H1 (cell line): ENCODE results near the gene THPO. TPM values are rescaled to one million over a fixed set of nuclear protein-coding genes. Genes with fewer than 3 reads are reported as not detected.

Experiments
- ASH2L ChIP-seq: fragments of 200-600, 300-600 bp; sonication (generic); IDR thresholded peaks from one replicate; pipeline ENCODE4 v1.7.1; 2017; ENCODE audit warnings: low read length
- CHD1 ChIP-seq: IDR thresholded peaks from 2 replicates; pipeline ENCODE4 v1.6.1; 2012; ENCODE audit warnings: low read depth, low read length, improper control_type of control experiment
- EGR1 ChIP-seq: IDR thresholded peaks from 2 replicates; pipeline ENCODE4 v1.6.1; 2011; ENCODE audit warnings: low read depth, low read length, borderline replicate concordance
- FOSL1 ChIP-seq: IDR thresholded peaks from 2 replicates; pipeline ENCODE4 v1.6.1; 2011; ENCODE audit warnings: mild to moderate bottlenecking, low read depth, low read length, moderate library complexity; ENCODE audit not compliant: insufficient read depth
- GTF2F1 ChIP-seq: IDR thresholded peaks from 2 replicates; pipeline ENCODE4 v1.6.1; 2012; ENCODE audit warnings: low read depth, low read length, improper control_type of control experiment, borderline replicate concordance
- HDAC6 ChIP-seq: IDR thresholded peaks from one replicate; pipeline ENCODE4 v1.7.1; 2012; ENCODE audit warnings: low read depth, mild to moderate bottlenecking, inconsistent platforms, low read length, moderate library complexity
- MAFK ChIP-seq: IDR thresholded peaks from 2 replicates; pipeline ENCODE4 v1.6.1; 2012; ENCODE audit warnings: low read depth, mild to moderate bottlenecking, improper control_type of control experiment, low read length
- PHF8 ChIP-seq: fragments of 200-600 bp; sonication (generic); conservative IDR thresholded peaks from 2 replicates; pipeline ENCODE4 v1.7.1; 2012; ENCODE audit warnings: low read depth, mild to moderate bottlenecking, inconsistent platforms, low read length, moderate library complexity
- RXRA ChIP-seq: IDR thresholded peaks from 2 replicates; pipeline ENCODE4 v1.6.1; 2011; ENCODE audit warnings: low read depth, mild to moderate bottlenecking, low read length, moderate library complexity; ENCODE audit not compliant: insufficient read depth
- SIRT6 ChIP-seq: IDR thresholded peaks from one replicate; pipeline ENCODE4 v1.7.1; 2012; ENCODE audit warnings: low read length, inconsistent platforms
- SP1 ChIP-seq: IDR thresholded peaks from 2 replicates; pipeline ENCODE4 v1.6.1; 2011; ENCODE audit warnings: low read depth, low read length
- SP4 ChIP-seq: IDR thresholded peaks from 2 replicates; pipeline ENCODE4 v1.6.1; 2012; ENCODE audit warnings: low read length, inconsistent platforms
- SUZ12 ChIP-seq: fragments of 200-600 bp; sonication (generic); IDR thresholded peaks from 2 replicates; pipeline ENCODE4 v1.6.1; 2012; ENCODE audit warnings: mild to moderate bottlenecking, inconsistent platforms, low read length, moderate library complexity, mixed read lengths
- TCF12 ChIP-seq: IDR thresholded peaks from 2 replicates; pipeline ENCODE4 v1.6.1; 2011; ENCODE audit warnings: low read depth, mild to moderate bottlenecking, low read length
- YY1 ChIP-seq: IDR thresholded peaks from 2 replicates; pipeline ENCODE4 v1.6.1; 2011; ENCODE audit warnings: low read depth, mild to moderate bottlenecking, low read length
- polyA plus RNA-seq, 7 experiments: library from polyadenylated mRNA; depleted of rRNA in 3 of 7; stranded (reverse) in 5 of 7; unstranded in 2 of 7; fragments of >200 nt in 5 of 7; fragments of 200-250 nt in 2 of 7; gene quantifications; 1 replicate in 5 of 7; 2 replicates in 1 of 7; 4 replicates in 1 of 7; pipeline versions ENCODE4 v1.2.1 to v1.2.3, GENCODE V29; 2011 to 2013; ENCODE audit warnings: missing spikeins in 2 of 7, mixed read lengths in 2 of 7
- total RNA-seq: library from RNA; stranded (reverse); fragmentation: NEBNext Ultra II Directional; extraction: Animal tissue kit (Norgen Biotek cat#: 25700); gene quantifications from 2 replicates; pipeline ENCODE4 v1.2.1, GENCODE V29; 2021
- TF ChIP-seq, protein P1 (sequence below): IDR thresholded peaks from 2 replicates; pipeline ENCODE4 v1.6.1; 2012; ENCODE audit warnings: low read length, inconsistent platforms
- TF ChIP-seq, protein P2 (sequence below): IDR thresholded peaks from 2 replicates; pipeline ENCODE4 v1.6.1; 2012; ENCODE audit warnings: inconsistent platforms
- TF ChIP-seq, protein P3 (sequence below), 3 experiments: IDR thresholded peaks; 1 replicate in 2 of 3; 2 replicates in 1 of 3; pipeline versions ENCODE4 v1.5.1 to v1.6.1; 2011; ENCODE audit warnings: low read length in 3 of 3, mild to moderate bottlenecking in 3 of 3, inconsistent platforms in 2 of 3, low read depth in 1 of 3, moderate library complexity in 1 of 3; ENCODE audit not compliant: insufficient read depth in 1 of 3; ENCODE audit errors: control extremely low read depth in 1 of 3
- TF ChIP-seq, protein P4 (sequence below): IDR thresholded peaks from 2 replicates; pipeline ENCODE4 v1.6.1; 2011; ENCODE audit warnings: low read depth, mild to moderate bottlenecking, low read length; ENCODE audit not compliant: insufficient read depth

The THPO gene
- total and polyA plus RNA-seq, 2 of the 8 experiments (the other 6 are each of a cell fraction or from before 2014, with no cell fraction given): 0.82 to 1.2 TPM

DNA sequence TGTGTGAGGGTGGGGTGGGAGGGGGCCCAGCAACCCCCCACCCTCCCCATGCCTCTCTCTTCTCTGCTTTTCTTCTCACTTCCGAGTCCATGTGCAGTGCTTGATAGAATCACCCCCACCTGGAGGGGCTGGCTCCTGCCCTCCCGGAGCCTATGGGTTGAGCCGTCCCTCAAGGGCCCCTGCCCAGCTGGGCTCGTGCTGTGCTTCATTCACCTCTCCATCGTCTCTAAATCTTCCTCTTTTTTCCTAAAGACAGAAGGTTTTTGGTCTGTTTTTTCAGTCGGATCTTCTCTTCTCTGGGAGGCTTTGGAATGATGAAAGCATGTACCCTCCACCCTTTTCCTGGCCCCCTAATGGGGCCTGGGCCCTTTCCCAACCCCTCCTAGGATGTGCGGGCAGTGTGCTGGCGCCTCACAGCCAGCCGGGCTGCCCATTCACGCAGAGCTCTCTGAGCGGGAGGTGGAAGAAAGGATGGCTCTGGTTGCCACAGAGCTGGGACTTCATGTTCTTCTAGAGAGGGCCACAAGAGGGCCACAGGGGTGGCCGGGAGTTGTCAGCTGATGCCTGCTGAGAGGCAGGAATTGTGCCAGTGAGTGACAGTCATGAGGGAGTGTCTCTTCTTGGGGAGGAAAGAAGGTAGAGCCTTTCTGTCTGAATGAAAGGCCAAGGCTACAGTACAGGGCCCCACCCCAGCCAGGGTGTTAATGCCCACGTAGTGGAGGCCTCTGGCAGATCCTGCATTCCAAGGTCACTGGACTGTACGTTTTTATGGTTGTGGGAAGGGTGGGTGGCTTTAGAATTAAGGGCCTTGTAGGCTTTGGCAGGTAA, 32.5 kb downstream of the THPO start (continued):
- TF ChIP-seq YY1 (peak; percentile 69; the same call in 1 of the 2 replicates), ASH2L (no peak), MAFK (no peak), GTF2F1 (no peak), EGR1 (no peak), SIRT6 (no peak), FOSL1 (no peak), CHD1 (no peak), RXRA (no peak), HDAC6 (no peak), PHF8 (no peak), SUZ12 (no peak), TCF12 (no peak), SP4 (no peak), SP1 (peak; percentile 38; the same call in 1 of the 2 replicates)
- TF ChIP-seq, protein P1, sequence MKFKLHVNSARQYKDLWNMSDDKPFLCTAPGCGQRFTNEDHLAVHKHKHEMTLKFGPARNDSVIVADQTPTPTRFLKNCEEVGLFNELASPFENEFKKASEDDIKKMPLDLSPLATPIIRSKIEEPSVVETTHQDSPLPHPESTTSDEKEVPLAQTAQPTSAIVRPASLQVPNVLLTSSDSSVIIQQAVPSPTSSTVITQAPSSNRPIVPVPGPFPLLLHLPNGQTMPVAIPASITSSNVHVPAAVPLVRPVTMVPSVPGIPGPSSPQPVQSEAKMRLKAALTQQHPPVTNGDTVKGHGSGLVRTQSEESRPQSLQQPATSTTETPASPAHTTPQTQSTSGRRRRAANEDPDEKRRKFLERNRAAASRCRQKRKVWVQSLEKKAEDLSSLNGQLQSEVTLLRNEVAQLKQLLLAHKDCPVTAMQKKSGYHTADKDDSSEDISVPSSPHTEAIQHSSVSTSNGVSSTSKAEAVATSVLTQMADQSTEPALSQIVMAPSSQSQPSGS: no peak
- TF ChIP-seq, protein P2, sequence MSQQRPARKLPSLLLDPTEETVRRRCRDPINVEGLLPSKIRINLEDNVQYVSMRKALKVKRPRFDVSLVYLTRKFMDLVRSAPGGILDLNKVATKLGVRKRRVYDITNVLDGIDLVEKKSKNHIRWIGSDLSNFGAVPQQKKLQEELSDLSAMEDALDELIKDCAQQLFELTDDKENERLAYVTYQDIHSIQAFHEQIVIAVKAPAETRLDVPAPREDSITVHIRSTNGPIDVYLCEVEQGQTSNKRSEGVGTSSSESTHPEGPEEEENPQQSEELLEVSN: no peak
- TF ChIP-seq, protein P3, sequence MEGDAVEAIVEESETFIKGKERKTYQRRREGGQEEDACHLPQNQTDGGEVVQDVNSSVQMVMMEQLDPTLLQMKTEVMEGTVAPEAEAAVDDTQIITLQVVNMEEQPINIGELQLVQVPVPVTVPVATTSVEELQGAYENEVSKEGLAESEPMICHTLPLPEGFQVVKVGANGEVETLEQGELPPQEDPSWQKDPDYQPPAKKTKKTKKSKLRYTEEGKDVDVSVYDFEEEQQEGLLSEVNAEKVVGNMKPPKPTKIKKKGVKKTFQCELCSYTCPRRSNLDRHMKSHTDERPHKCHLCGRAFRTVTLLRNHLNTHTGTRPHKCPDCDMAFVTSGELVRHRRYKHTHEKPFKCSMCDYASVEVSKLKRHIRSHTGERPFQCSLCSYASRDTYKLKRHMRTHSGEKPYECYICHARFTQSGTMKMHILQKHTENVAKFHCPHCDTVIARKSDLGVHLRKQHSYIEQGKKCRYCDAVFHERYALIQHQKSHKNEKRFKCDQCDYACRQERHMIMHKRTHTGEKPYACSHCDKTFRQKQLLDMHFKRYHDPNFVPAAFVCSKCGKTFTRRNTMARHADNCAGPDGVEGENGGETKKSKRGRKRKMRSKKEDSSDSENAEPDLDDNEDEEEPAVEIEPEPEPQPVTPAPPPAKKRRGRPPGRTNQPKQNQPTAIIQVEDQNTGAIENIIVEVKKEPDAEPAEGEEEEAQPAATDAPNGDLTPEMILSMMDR (IDR thresholded peaks at IDR 0.05; ENCODE audit: control extremely low read depth in 1 of 3, insufficient read depth in 1 of 3, low read depth in 1 of 3, low read length in 3 of 3): peak in 2 of 3 experiments; percentile 63 to 78; a peak in 3 of 4 replicates
- TF ChIP-seq, protein P4, sequence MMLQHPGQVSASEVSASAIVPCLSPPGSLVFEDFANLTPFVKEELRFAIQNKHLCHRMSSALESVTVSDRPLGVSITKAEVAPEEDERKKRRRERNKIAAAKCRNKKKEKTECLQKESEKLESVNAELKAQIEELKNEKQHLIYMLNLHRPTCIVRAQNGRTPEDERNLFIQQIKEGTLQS: 0 out of 2 replicates have a peak, but pooled peaks have one; percentile 27
